NCI-H2227 treated with DMSO at 0.1 percent for 48 hours (cell line): ENCODE measurements around the gene TCF12.

Experiments
- DNase-seq: peaks from one replicate; lab custom pipeline; 2025; lab: John Stamatoyannopoulos, UW

The TCF12 gene

DNA sequence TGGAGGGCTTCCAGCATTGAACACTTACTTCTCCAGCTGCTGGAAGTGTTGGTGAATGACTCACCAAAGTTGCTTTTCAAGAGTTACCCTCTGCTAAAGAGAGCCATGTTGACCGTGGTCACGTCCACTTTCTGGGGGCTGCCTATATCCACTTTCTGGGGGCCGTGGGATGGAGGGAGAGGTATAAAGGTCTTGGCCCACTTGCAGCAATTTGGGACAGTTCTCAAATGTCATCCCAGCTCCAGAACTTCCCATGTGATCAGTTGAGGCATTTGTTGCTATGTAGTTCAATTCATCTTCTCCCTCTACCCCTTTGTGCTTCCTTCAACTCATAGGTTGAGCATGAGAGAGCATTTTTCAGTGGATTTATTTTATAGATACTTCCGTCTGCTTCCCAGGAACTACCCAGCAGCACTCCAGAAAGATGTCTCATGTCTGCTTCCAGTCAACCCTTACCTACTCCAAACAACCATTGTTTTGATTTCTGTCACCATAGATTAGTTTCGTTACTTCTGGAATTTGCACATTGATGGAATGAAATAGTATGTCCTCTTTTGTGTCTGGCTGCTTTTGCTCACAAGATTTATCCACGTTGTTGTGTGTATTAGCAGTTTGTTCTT, 130.6 kb downstream of the TCF12 start:
- no peak for DNase-seq

GRCh38 chr15:57053470-57053869, 135.0 kb downstream of the TCF12 start:
- DNase-seq: no peak

GRCh38 chr15:57054204-57054750, 135.8 kb downstream of the TCF12 start:
- no peak for DNase-seq

DNA sequence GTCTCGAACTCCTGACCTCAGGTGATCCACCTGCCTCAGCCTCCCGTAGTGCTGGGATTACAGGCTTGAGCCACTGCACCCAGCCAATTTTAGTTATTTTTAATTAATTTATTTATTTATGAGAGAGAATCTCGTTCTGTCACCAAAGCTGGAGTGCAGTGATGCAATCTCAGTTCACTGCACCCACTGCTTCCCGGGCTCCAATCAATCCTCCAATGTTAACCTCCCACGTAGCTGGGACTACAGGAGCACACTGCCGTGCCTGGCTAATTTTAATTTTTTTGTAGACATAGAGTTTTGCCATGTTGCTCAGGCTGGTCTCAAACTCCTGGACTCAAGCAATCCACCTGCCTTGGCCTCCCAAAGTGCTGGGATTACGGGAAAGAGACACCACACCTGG, 137.9 kb downstream of the TCF12 start:
- no peak for DNase-seq

GRCh38 chr15:57057134-57057930, 138.9 kb downstream of the TCF12 start:
- DNase-seq: no peak

DNA sequence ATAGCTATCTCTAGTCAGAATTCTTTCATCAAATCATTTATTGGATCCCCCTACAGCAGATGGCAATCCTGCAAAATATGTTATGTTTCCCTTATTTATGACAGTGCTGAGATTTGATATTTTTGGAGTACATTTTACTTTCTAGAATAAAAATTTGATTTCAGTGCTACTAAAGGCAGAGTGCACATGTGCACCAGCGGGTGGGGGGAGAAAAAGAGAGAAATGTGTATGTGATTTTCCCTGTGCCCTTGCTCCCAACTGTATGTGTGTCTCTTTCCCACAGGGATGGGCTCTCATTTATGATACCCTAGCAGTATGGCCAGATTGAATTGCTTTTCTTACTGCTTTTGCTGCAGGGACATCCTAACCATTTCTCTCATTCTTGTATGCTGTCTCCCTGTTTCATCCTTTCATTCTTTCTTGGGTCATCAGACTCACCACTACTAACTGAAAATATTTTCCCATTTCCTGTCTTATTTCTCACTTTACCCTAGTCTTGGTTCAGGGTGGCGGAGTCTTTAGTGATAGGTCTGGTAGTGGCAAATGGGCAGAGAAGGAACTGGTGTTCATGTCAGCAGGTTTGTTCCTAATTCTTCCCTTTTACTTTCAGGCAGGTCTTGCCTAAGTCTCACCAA, 140.7 kb downstream of the TCF12 start:
- no peak for DNase-seq

DNA sequence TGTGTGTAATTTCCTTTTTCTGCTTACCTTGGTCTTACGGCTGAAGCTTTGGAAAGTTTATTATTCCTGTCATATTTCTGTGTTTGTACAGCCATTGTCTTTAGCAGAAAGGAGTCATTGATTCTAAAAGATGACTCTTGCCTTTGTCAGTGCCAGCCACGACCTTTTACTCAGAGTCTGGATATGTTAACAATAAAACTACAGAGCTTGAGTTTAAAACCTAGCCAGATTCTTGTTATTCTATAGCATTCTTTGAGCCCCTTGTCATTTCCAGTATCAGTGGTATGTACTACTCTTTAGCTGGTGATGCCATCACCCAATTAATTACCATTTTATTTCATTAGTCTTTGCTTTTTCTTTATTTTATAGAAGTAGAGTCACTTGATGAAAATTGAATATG, 142.4 kb downstream of the TCF12 start:
- DNase-seq: no peak

GRCh38 chr15:57061281-57061680, 142.8 kb downstream of the TCF12 start:
- no peak for DNase-seq

DNA sequence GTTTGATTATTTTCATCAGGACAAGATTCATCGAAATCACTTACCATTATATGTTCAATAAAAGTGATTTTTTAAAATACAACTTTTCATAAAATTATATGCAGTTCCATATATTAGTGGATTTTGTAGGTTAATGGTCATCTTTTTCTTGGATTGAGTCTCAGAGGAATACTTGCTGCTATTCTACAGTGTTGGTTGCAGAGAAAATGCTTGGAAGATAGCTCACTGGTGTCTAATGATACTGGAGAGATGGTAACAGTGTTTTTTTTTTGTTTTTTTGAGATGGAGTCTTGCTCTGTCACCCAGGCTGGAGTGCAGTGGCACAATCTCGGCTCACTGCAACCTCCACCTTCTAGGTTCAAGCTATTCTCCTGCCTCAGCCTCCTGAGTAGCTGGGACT, 143.3 kb downstream of the TCF12 start:
- no peak for DNase-seq

DNA sequence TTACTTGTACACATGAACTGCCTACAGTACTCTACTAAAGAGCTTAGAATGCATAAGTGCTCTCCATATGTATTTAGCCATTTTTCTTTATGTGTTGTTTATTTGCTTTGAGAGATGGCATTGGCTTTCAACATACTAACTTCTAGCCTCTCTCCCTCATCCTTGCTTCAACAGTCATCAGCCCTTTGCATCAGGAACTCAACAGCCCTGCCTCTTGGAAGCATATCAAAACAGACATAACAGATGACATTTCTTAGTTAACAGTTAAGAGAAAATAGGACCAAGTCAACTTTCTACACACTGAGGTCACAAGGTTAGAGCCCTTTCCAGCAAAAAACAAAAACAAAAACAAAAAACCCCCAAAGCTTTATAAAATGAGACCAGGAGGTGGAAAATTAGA, 145.6 kb downstream of the TCF12 start:
- no peak for DNase-seq

- no peak for DNase-seq
Observed at GRCh38 chr15:57069423-57069822, 151.0 kb downstream of the TCF12 start.

DNA sequence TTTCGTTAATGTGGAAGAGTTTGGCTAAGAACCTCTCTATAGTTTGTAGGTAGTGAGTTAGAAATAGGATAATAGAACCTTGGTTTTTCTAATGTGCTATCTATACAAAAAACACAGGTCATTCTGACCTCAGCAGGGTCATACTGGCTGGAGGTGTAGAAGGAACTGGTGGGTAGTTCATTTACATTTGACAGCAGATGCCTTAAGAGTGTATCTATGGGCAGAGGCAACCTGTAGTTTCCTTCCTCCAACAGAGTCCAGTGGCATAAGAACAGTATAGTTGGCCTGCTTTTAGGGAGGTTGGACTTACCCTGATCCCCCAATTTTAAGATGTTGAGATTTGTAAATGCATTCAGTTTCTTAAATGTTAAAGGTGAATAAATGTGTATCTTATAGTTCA, 152.2 kb downstream of the TCF12 start:
- no peak for DNase-seq

DNA sequence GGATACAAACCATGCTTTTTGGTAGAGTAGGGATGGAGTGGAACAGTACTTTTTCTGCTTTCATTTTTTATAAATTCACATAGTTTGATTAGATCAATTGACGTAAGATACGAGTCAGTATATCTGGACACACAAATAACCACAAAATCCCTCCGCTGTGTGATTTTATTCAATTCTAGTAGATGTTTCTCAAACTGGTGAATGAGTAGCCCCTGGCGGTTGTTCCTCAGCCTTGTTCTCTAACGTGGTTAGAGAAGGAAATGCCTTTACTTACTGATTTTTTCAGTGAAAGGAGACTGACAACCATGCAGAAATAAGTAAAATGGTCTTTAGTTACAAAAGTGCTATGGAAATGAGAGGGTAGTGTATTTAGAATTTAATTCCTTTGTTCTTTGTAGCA, 161.0 kb downstream of the TCF12 start:
- DNase-seq: no peak

DNA sequence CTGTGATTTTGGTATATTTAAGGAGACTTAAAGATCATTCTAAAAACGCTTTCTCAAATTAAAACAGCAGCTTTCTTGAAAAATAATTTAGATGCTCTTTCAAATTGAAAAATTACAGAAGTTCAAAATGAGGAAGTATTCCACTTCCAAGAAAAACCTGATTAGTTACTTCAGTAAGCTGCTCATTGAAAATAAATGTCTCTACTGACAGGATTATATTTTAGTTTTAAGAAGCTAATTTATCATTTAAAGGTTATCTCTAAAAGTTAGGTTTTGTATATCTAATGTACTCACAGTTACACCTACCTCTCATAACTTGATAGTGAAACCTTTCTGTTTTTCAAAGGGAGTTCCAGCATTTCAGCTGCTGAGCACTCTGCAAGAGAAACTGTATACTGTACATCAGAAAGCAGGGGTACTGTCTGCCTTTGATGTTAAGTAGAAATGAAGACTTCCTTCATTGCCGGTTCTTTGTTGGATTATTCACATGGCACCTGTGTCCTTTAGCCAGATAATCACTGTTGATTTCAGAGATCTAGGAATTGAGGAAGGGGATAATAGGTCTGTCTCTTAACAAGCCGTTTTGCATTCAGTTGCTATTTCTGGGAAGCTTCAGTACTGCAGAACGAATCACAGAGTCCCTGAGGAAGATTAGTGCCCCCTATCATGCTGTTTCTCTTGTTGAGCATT, 161.6 kb downstream of the TCF12 start:
- DNase-seq: no peak

GRCh38 chr15:57082054-57082728, 163.7 kb downstream of the TCF12 start:
- no peak for DNase-seq

DNA sequence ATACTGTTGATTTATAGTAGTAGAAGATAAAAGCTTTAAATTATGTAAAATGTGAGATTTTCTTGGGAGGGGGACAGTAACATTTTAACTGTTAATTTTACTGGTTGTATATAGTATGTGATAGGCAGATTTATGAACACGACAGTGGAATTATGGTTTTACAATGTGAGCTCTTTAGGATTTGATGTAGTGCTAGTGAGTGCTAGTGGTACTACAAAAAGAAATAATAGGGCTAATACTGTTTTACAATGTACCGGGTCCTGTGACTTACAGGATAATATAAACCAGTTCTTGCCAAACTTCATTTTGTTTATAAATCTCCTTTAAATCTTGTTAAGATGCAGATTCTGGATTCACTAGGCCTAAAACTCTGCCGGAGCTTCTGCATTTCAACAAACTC, 165.7 kb downstream of the TCF12 start:
- no peak for DNase-seq

GRCh38 chr15:57085267-57085666, 166.8 kb downstream of the TCF12 start:
- DNase-seq: no peak

DNA sequence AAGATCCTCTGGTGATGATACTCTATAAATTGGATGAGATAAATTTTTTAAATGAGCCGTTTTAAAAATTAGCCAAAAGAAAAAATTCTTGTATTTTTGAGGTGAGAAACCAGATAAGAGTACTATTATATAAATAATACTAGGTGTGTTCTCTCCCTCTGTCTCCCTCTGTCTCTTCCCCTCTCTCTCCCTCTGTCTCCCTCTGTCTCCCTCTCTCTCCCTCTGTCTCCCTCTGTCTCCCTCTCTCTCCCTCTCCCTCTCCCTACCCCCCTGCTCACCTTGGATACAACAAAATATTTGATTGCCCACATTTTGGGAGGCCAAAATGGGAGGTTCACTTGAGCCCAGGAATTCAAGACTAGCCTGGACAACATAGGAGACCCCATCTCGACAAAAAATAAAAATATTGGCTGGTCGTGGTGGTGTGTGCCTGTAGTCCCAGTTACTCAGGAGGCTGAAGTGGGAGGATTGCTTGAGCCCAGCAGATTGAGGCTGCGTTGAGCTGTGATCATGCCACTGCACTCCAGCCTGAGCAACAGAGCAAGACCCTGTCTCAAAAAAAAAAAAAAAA, 168.5 kb downstream of the TCF12 start:
- no peak for DNase-seq

GRCh38 chr15:57089815-57090495, 171.5 kb downstream of the TCF12 start:
- DNase-seq: no peak

GRCh38 chr15:57090496-57090859, 172.0 kb downstream of the TCF12 start:
- DNase-seq: no peak

GRCh38 chr15:57091636-57092035, 173.2 kb downstream of the TCF12 start:
- DNase-seq: no peak
